ENCODE measurements around the gene SPATA6L. TPM values are rescaled to one million over a fixed set of nuclear protein-coding genes. Genes with fewer than 3 reads are reported as not detected.

SPATA6L gene
- total and polyA plus RNA-seq, 10 of the 15 experiments (the other 5 are each of a cell fraction or from before 2014, with no cell fraction given), result 0.37 to 1.6 (median 0.91) TPM

- no peak overlapping the region for H3K4me2 ChIP-seq (ENCODE audit: control insufficient read depth, insufficient read depth)
- in situ Hi-C loops (cut with MboI), result no loop called here
- no peak for FAIRE-seq
- H4K20me1 ChIP-seq (ENCODE audit: control insufficient read depth, insufficient read depth), result no peaks in the 10 kb centered on the region
- ChIA-PET POLR2A (interaction anchor here (0.5 kb wide), 1 partner anchor 61 kb away, joined by 4 read pairs; no protein-coding TSS in a partner anchor), CTCF (interaction anchor here (1.4 kb wide), 1 partner anchor 12 kb away, joined by 6 read pairs; no protein-coding TSS in a partner anchor), SMC1A (ENCODE audit: uncharacterized antibody, unreplicated experiment) (interaction anchor here (1.0 to 1.3 kb wide), 2 partner anchors 9 to 212 kb away, joined by 3 to 4 read pairs; no protein-coding TSS in a partner anchor), RAD21 (ENCODE audit: unreplicated experiment) (no interaction called here)
- no peak overlapping the region for H3K9ac ChIP-seq (ENCODE audit: control insufficient read depth, insufficient read depth, low read length)
- DNase-seq (ENCODE audit: low read depth, low spot score), result no peak
- no peak for ATAC-seq
- intact Hi-C loops (cut with micrococcal nuclease; ENCODE audit: unreplicated experiment), result no loop called here
- BruUV-seq (replicated peaks), result no TSS peak
- H3K27me3 ChIP-seq (replicated peaks in 1 of 2; ENCODE audit: control insufficient read depth in 2 of 2, insufficient read depth in 2 of 2, low read length in 1 of 2), result no peaks in the 10 kb centered on the region
- no peaks in the 10 kb centered on the region for H3K79me2 ChIP-seq (ENCODE audit: control insufficient read depth, insufficient read depth, low read length)
- 56% methylated on average over 3 of the region's 3 CpGs for WGBS (ENCODE audit: insufficient coverage, insufficient replicate concordance, low lambda C conversion rate, missing lambda C conversion rate)
- no peaks in the 10 kb centered on the region for H3K36me3 ChIP-seq (ENCODE audit: control insufficient read depth in 2 of 2, insufficient read depth in 2 of 2, low read length in 1 of 2)
- H3K4me3 ChIP-seq, result no peak overlapping the region
- peaks cover 5% of the 10 kb centered on the region; the same call in 1 of the 2 replicates for H3K4me1 ChIP-seq (ENCODE audit: control insufficient read depth, insufficient read depth, low read length)
- no peak overlapping the region for H2AFZ ChIP-seq (ENCODE audit: control insufficient read depth, low read depth, low read length)
- no peak overlapping the region for H3K27ac ChIP-seq (ENCODE audit: control insufficient read depth, insufficient read depth)
- no peaks in the 10 kb centered on the region for H3K9me3 ChIP-seq (replicated peaks; ENCODE audit: control insufficient read depth, insufficient read depth, low read length)
- TF ChIP-seq BCL11A (IDR thresholded peaks at IDR 0.05; ENCODE audit: low read depth, low read length), result no peak
- no peak for TF ChIP-seq TARDBP (IDR thresholded peaks at IDR 0.05; ENCODE audit: borderline replicate concordance)
- TF ChIP-seq FOXM1 (IDR thresholded peaks at IDR 0.05; ENCODE audit: low read depth, low read length), result no peak
- TF ChIP-seq ZNF622 (IDR thresholded peaks at IDR 0.05), result no peak
- no peak for TF ChIP-seq MTA2 (IDR thresholded peaks at IDR 0.05; ENCODE audit: low read depth)
- no peak for TF ChIP-seq SIN3A (IDR thresholded peaks at IDR 0.05; ENCODE audit: low read depth, low read length)
- TF ChIP-seq STAT3 (IDR thresholded peaks at IDR 0.05; ENCODE audit: low read depth, low read length), result no peak
- TF ChIP-seq PRDM15 (CRISPR knock-in tag; IDR thresholded peaks at IDR 0.05), result no peak
- TF ChIP-seq USF2 (IDR thresholded peaks at IDR 0.05; ENCODE audit: borderline replicate concordance, low read depth, low read length), result no peak
- no peak for TF ChIP-seq ZBTB33 (IDR thresholded peaks at IDR 0.05)
- TF ChIP-seq SKIL (IDR thresholded peaks at IDR 0.05; ENCODE audit: low read depth, poor library complexity, severe bottlenecking), result no peak
- no peak for TF ChIP-seq ZSCAN29 (IDR thresholded peaks at IDR 0.05)
- TF ChIP-seq SREBF2 (IDR thresholded peaks at IDR 0.05; ENCODE audit: low read length), result no peak
- no peak for TF ChIP-seq MYC (IDR thresholded peaks at IDR 0.05; ENCODE audit: insufficient read depth, insufficient read length, insufficient replicate concordance, low read length, severe bottlenecking)
- TF ChIP-seq SREBF1 (IDR thresholded peaks at IDR 0.05; ENCODE audit: low read length), result no peak
- TF ChIP-seq RAD21 (IDR thresholded peaks at IDR 0.05; ENCODE audit: insufficient read depth, low read depth, low read length), result no peak
- TF ChIP-seq IKZF2 (IDR thresholded peaks at IDR 0.05), result no peak
- TF ChIP-seq NR2C2 (IDR thresholded peaks at IDR 0.05; ENCODE audit: borderline replicate concordance, control insufficient read depth, insufficient read length, low read depth), result no peak
Measured at GRCh38 chr9:4592295-4592694, 74.0 kb downstream of the SPATA6L start.

Data from GM12878 (cell line).